HL-60/S4 treated with phorbol 12-myristate 13-acetate at 8.2 ng/mL for 4 days and 3 days (cell line): ENCODE measurements around the gene CFAP61.

Source experiments
- in situ Hi-C: fragments of 300-500 bp; cut with MboI; formaldehyde crosslinking; loops from 2 replicates; pipeline ENCODE4 v1.15.0; 2022; ENCODE audit warnings: low sequenced_read_pairs

The CFAP61 gene

GRCh38 chr20:20027284-20027683 lies 25.0 kb upstream of the CFAP61 start:
- in situ Hi-C loops, result no loop called here

DNA sequence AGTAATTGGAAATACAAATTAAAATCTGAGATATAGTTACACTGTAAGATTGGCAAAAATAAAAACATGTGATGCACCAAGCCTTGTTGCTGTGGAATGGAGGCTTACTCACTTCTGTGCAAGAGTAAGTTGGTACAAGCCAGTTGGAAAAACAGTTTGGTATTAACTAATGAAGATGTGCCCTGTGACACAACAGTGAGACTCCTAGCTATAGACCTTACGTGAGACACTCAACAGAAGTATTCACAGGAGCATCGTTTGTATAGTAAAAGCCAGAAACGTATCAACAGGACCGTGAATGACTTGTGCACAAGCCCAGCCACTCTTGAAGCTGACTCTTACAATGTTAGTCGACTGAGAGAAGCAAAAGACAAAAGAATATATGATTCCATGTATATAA lies 20.5 kb upstream of the CFAP61 start:
- in situ Hi-C loops, result no loop called here

DNA sequence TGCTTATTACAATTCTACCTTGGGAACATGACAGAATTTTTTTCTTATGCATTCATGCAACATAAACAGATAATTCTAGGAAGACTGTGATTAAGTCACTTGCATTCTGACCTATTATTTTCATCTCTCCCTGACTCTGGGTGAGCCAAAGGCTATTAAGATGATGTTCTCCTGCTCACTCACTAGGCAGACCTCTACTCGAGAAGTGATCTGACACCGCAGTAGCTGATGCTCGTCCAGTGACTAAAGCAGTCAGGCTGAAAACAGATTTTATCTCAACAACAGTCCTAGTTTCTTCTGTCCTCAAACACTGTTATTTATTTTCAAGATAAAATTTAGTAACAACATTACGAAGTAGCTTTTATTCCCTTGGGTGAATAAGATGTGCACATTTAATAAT lies 17.8 kb upstream of the CFAP61 start:
- in situ Hi-C loops, result no loop called here

DNA sequence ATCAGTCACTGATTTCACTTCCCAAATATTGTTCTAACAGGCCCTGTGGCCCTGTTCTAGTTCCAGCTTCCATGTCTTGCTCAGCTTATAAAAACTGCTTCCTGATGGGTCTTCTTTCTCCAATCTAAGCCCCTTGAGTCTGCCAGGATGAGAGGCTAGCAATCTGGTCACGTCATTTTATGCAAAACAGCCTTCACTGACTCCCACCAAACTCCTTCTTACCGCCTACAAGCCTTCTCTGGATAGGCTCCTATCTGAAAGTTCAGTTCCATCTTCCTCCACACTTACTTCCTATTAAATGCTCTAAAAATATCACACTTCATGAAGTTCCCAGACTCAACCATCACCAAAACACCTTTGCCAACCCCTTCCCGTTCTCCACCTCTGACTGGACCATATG lies 15.6 kb upstream of the CFAP61 start:
- in situ Hi-C loops, result no loop called here

GRCh38 chr20:20037960-20038359 lies 14.4 kb upstream of the CFAP61 start:
- in situ Hi-C loops, result no loop called here

GRCh38 chr20:20038586-20038985 lies 13.7 kb upstream of the CFAP61 start:
- in situ Hi-C loops, result no loop called here

DNA sequence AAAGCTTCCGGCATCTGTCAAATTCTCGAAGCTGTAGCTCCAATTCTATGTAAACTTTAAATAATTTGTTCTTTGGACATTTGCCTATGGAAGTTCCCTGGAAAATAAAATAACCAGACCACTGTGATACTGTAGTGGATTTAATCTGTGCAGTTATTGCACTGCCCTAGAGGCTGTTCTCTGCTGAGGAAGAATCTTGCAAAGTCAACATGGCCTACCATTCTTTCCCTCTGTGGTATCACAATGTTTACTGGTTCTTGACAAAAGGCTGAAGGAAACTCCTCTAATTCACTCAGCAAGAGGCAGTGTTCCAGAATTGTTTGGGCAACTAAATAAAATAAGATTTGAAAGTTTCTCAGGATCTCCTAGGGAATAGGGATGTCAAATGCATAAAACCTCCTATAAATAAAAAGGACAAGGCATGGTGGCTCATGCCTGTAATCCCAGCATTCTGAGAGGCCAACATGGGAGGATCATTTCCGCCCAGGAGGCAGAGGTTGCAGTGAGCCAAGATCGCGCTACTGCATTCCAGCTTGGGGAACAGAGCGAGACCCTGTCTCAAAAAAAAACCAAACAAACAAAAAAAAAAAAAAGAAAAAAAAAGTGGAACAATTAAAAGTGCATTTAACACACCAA lies 12.5 kb upstream of the CFAP61 start:
- in situ Hi-C loops, result no loop called here

GRCh38 chr20:20051767-20052073 lies 612 bp upstream of the CFAP61 start:
- in situ Hi-C loops, result no loop called here

DNA sequence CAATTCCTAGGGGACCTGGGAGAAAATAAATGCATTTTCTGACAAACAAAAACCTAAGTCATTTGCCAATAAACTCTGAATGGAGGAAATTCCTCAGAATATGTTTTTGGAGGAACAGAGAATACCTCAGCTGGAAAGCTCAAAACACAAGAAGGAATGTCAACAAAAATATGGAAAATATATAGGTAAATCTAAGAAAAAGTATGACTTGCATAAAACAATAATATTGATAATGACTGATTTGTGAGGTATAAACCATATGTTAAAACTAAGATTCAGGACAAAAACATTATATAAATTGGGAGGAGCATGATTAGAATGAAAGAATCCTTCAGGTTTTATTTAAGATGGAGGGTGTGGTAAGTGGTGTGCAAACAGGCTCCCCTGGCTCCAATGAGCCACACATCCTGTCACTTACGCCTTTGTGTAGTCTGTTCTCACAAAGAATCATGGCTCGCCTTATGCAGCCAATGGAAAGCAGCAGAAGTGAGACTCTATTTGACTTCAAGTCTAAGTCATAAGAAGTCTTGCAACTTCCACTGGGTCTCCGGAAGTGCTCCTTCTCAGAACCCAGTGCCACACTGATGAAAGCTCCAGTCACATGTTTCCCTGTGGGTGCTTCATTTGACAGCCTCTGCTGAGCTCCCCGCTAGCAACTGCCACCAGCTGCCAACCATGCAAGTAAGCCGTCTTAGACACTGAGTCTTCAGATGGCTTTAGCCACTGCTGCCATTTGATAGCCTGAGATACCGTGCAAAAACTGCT lies 8.1 kb downstream of the CFAP61 start:
- in situ Hi-C loops, result no loop called here

GRCh38 chr20:20063941-20064702 lies 11.8 kb downstream of the CFAP61 start:
- in situ Hi-C loops, result no loop called here

DNA sequence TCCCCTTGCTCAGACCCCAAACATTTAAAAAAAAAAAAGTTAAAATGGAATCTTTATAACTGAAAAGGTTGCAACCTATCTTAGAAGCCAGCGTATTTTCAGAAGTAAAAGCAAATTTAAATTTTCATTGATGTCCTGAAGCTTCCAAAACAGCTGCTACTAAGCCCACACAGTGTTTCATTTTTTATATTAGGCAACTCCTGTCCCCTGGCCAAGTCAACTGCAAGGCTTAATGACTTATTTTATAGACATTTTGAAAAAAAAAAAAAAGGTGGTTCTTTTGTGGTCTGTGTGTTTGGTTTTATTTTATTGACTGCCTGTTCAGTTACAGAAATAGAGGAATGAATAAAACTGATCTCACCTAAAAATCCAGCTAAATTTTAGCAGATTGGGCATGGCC lies 13.0 kb downstream of the CFAP61 start:
- in situ Hi-C loops, result no loop called here

GRCh38 chr20:20070871-20071726 lies 18.8 kb downstream of the CFAP61 start:
- in situ Hi-C loops, result no loop called here

- in situ Hi-C loops, result no loop called here
Measured at GRCh38 chr20:20073801-20074371, 21.6 kb downstream of the CFAP61 start.

- in situ Hi-C loops, result loop anchor here (25.0 kb wide), 1 partner anchor 487 kb away; no protein-coding TSS in a partner anchor
Measured at GRCh38 chr20:20075032-20075431, 22.7 kb downstream of the CFAP61 start.

- in situ Hi-C loops, result loop anchor here (25.0 kb wide), 1 partner anchor 486 kb away; no protein-coding TSS in a partner anchor
Measured at GRCh38 chr20:20076297-20077065, 24.1 kb downstream of the CFAP61 start.

DNA sequence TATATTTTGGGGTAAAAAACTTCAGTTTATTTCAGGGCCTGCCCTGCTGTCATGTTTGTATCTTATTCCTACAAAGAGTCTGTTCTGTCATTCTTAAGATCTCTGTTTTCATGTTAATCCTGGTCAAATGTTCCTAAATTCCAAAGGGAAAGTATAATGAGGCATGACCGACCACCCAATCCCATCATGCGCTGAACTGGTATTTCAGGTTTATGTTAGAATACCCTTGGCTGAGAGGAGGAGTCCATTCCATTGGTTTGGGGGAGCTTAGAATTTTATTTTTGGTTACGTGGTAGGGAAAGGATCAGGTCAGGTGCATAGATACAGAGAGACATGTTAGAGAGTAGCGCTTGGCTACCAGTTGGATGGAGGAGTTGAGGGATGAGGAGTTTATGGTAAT lies 25.7 kb downstream of the CFAP61 start:
- in situ Hi-C loops, result loop anchor here (25.0 kb wide), 1 partner anchor 484 kb away; no protein-coding TSS in a partner anchor

- in situ Hi-C loops, result loop anchor here (25.0 kb wide), 1 partner anchor 483 kb away; no protein-coding TSS in a partner anchor
Measured at GRCh38 chr20:20079102-20079784, 26.9 kb downstream of the CFAP61 start.

GRCh38 chr20:20083807-20084206 lies 31.5 kb downstream of the CFAP61 start:
- in situ Hi-C loops, result loop anchor here (25.0 kb wide), 1 partner anchor 478 kb away; no protein-coding TSS in a partner anchor

DNA sequence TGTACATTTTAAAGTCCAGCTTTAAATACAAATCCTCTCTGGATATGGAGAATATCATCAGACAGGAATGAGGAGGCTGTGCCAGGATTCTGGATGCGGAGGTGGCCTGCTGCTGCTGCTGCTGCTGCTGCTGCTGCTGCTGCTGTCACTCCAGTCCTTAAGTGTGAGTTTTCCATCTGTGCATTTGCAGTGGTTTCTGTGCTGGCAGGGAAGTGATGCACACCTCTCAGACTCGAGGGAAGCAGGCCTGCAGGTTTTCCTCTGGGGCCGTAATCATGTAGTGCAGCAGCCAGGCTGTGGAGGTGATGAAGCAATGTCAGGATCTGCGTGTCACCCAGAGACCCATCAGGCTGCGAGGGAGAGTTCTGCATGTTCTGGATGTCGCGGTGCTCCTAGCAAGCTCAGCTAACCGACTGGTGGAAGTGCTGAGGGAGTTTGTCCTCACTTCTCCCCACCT lies 32.0 kb downstream of the CFAP61 start:
- in situ Hi-C loops, result loop anchor here (25.0 kb wide), 1 partner anchor 478 kb away; no protein-coding TSS in a partner anchor
